Mesothelial cell of epicardium (in vitro differentiated cells): Measurements from ENCODE around the gene OGDHL. TPM values are rescaled to one million over a fixed set of nuclear protein-coding genes. Genes with fewer than 3 reads are reported as not detected.
"Not testable (repeated sequence)": the region's sequence is repeated elsewhere in the genome, so short reads cannot be mapped to it uniquely, and the experiment has no call there.

Experiments
- DNase-seq, 2 experiments: peaks; one replicate each; pipeline ENCODE4 v3.0.0; 2021; ENCODE audit warnings: low spot score in 2 of 2; ENCODE audit not compliant: unreplicated experiment in 2 of 2
- H3K27ac Mint-ChIP-seq: 2 replicates; pipeline ENCODE4 v1.8.0; 2021; ENCODE audit warnings: mixed read lengths
- H3K27me3 Mint-ChIP-seq: 2 replicates; pipeline ENCODE4 v1.8.0; 2021; ENCODE audit warnings: low read depth, mixed read lengths
- H3K36me3 Mint-ChIP-seq: 2 replicates; pipeline ENCODE4 v1.8.0; 2021; ENCODE audit warnings: mixed read lengths
- H3K4me1 Mint-ChIP-seq: 2 replicates; pipeline ENCODE4 v1.8.0; 2021; ENCODE audit warnings: mixed read lengths
- H3K4me3 Mint-ChIP-seq: 2 replicates; pipeline ENCODE4 v1.8.0; 2021; ENCODE audit warnings: mild to moderate bottlenecking, moderate library complexity, mixed read lengths
- H3K9me3 Mint-ChIP-seq: 2 replicates; pipeline ENCODE4 v1.8.0; 2021; ENCODE audit warnings: mixed read lengths
- CTCF ChIP-seq: fragments of 200-600 bp; sonication (generic); IDR thresholded peaks from one replicate; pipeline ENCODE4 v1.5.0; 2021; ENCODE audit warnings: antibody characterized with exemption; ENCODE audit not compliant: unreplicated experiment
- total RNA-seq: library from RNA; stranded (reverse); gene quantifications from 3 replicates; pipeline ENCODE4 v1.2.1, GENCODE V29; 2021

The OGDHL gene
- total RNA-seq, 1 donor from 2014 or later = 12.7 TPM

DNA sequence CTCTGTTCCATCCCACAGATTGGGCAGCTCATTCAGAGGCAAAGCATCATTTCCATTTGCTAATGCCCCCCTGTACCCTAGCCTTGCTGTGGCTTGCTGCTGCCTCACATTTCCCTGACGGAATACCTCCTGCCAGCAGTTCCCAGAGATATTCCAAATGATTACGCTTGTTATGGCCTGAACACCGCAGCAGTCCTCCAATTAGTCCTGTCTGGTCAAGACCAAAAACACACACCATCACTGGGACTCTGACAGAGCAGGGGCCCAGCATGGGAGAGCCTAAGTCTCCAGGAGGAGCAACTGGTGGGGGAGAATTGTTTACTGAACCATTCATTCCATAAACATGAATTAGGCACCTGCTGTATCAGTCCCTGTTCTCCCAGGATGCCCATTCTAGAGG, 6.1 kb downstream of the OGDHL start:
- DNase-seq = no peak
- no peak for TF ChIP-seq CTCF
- no peaks in the 10 kb centered on the region for H3K9me3 Mint-ChIP-seq
- no peak overlapping the region for H3K27ac Mint-ChIP-seq
- H3K4me1 Mint-ChIP-seq = no peaks in the 10 kb centered on the region
- no peaks in the 10 kb centered on the region for H3K27me3 Mint-ChIP-seq
- H3K4me3 Mint-ChIP-seq = no peak overlapping the region
- peaks cover 3% of the 10 kb centered on the region for H3K36me3 Mint-ChIP-seq

GRCh38 chr10:49754951-49755350, 7.2 kb downstream of the OGDHL start:
- not testable (repeated sequence) for H3K4me3 Mint-ChIP-seq, H3K4me1 Mint-ChIP-seq, H3K36me3 Mint-ChIP-seq, H3K27ac Mint-ChIP-seq, DNase-seq, H3K9me3 Mint-ChIP-seq, H3K27me3 Mint-ChIP-seq

DNA sequence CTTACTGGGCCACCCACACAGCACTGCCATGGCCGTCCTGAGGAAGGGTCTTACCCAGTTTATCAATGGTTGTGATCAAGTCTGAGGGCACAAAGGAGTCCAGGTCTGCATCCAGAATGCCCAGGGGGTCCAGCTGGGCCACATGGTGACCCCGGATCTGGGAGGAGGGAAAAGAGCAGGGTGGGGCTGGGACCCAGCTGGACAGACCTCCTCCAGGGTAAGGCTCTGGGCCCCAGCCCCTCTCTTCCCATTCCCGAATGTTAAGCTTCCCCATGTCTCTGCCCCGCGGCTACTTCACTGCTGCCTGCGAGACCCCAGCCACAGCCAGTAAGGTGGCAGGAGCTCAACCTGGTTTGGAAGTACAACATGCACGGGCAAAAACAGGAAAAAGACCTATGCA, 9.5 kb downstream of the OGDHL start:
- peaks cover 3% of the 10 kb centered on the region for H3K36me3 Mint-ChIP-seq
- H3K27ac Mint-ChIP-seq = no peak overlapping the region
- no peaks in the 10 kb centered on the region for H3K27me3 Mint-ChIP-seq
- H3K9me3 Mint-ChIP-seq = no peaks in the 10 kb centered on the region
- TF ChIP-seq CTCF = no peak
- no peaks in the 10 kb centered on the region for H3K4me1 Mint-ChIP-seq
- no peak for DNase-seq
- H3K4me3 Mint-ChIP-seq = no peak overlapping the region

DNA sequence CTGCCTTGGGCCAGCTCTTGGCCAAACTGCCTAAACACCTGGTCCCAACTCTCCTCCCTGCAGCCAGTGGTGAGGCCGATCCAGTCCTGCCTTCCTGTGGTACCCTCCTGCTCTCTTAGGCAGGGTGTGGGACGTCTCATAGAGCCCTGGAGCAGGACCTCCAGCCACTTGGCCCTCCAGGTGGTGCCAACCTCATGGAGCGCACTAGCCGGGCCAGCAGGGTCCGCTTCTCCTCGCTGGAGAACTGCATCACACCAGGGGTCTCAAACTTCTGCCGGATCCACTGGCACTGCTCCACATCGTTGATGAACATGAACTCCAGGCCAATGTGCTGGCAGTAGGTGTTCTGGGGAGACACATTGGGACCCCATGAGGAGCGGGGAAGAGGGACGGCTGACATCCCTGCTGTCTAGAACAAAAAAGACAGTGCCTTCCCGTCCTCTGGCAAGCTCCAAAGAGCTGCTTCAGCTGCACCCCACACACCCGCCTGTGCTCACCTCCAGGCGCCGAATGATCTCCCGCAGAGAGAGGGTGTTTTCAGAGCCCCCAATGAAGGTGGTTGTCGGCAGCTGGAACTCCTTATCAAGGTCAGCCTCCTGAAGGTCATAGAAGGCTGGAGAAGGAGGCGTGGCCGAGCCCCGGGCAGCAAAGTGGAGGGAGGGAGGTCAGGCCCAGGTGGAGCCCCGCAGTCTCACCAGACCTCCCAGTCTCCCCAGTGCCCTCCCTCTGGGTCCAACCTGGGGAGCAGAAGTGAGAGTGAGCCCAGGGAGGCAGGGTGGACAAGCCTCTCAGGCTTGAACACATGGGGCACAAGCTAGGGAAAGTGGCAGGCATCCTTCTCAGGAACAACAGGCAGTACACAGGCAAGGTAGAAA, 10.2 kb downstream of the OGDHL start:
- H3K9me3 Mint-ChIP-seq = no peaks in the 10 kb centered on the region
- H3K27me3 Mint-ChIP-seq = no peaks in the 10 kb centered on the region
- peaks cover 3% of the 10 kb centered on the region for H3K36me3 Mint-ChIP-seq
- no peak overlapping the region for H3K4me3 Mint-ChIP-seq
- H3K4me1 Mint-ChIP-seq = no peaks in the 10 kb centered on the region
- no peak overlapping the region for H3K27ac Mint-ChIP-seq
- no peak for DNase-seq
- TF ChIP-seq CTCF = no peak

DNA sequence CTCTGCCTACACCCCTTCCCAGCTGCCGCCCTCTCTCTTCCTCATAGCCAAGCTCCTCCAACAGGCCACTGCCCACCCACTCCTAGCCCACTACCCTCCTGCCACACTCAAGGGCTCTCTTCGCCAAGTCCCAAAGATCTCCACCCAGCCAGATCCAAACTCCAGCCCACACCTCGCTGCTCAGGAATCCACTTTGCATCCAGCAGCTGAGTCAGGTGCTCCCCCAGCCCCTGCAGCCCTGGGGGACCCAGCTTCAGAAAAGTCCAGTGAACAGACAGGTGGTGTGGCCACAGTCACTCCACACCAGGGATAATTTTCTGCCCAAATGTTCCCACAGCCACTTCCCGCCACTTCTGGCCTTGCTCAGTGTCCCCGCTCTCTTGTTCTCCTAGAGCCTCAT, 10.9 kb downstream of the OGDHL start:
- Mint-ChIP-seq H3K36me3 (peaks cover 3% of the 10 kb centered on the region), H3K27me3 (no peaks in the 10 kb centered on the region), H3K27ac (no peak overlapping the region), H3K4me1 (no peaks in the 10 kb centered on the region), H3K4me3 (no peak overlapping the region), H3K9me3 (no peaks in the 10 kb centered on the region)
- no peak for TF ChIP-seq CTCF
- no peak for DNase-seq

DNA sequence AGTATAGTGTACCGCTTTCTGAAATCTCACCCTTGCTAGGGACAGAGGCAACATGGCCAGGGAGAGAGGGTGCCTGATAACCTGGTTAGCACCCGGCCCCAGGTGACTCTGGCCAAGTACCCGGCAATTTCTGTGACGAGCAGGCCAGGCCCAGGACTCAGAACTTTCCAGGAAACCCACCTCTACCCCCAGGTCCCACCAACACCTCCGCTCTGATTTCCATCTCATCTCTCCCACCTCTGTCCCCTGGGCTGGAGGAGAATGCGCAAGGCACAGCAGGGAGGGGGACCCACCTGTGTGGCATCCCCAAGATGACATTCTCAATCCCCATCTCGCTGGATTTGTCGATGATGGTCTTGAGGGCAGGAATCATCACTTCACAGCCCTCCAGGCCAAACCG, 11.6 kb downstream of the OGDHL start:
- no peak overlapping the region for H3K27ac Mint-ChIP-seq

More for the DNA sequence above, 11.6 kb downstream of the OGDHL start:
- DNase-seq = peak in 1 of 2 experiments; percentile 36
- peaks cover 3% of the 10 kb centered on the region for H3K36me3 Mint-ChIP-seq
- no peaks in the 10 kb centered on the region for H3K9me3 Mint-ChIP-seq
- no peaks in the 10 kb centered on the region for H3K27me3 Mint-ChIP-seq
- no peak overlapping the region for H3K4me3 Mint-ChIP-seq
- no peak for TF ChIP-seq CTCF
- H3K4me1 Mint-ChIP-seq = no peaks in the 10 kb centered on the region
